Measurements from ENCODE around the gene TMF1. TPM values are rescaled to one million over a fixed set of nuclear protein-coding genes. Genes with fewer than 3 reads are reported as not detected.
A peak's percentile ranks its signal among the peaks of the same experiment; 100 is the strongest.

Gene TMF1, protein sequence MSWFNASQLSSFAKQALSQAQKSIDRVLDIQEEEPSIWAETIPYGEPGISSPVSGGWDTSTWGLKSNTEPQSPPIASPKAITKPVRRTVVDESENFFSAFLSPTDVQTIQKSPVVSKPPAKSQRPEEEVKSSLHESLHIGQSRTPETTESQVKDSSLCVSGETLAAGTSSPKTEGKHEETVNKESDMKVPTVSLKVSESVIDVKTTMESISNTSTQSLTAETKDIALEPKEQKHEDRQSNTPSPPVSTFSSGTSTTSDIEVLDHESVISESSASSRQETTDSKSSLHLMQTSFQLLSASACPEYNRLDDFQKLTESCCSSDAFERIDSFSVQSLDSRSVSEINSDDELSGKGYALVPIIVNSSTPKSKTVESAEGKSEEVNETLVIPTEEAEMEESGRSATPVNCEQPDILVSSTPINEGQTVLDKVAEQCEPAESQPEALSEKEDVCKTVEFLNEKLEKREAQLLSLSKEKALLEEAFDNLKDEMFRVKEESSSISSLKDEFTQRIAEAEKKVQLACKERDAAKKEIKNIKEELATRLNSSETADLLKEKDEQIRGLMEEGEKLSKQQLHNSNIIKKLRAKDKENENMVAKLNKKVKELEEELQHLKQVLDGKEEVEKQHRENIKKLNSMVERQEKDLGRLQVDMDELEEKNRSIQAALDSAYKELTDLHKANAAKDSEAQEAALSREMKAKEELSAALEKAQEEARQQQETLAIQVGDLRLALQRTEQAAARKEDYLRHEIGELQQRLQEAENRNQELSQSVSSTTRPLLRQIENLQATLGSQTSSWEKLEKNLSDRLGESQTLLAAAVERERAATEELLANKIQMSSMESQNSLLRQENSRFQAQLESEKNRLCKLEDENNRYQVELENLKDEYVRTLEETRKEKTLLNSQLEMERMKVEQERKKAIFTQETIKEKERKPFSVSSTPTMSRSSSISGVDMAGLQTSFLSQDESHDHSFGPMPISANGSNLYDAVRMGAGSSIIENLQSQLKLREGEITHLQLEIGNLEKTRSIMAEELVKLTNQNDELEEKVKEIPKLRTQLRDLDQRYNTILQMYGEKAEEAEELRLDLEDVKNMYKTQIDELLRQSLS
- total RNA-seq, result 35.7 and 38.9 TPM in 2 replicates

DNA sequence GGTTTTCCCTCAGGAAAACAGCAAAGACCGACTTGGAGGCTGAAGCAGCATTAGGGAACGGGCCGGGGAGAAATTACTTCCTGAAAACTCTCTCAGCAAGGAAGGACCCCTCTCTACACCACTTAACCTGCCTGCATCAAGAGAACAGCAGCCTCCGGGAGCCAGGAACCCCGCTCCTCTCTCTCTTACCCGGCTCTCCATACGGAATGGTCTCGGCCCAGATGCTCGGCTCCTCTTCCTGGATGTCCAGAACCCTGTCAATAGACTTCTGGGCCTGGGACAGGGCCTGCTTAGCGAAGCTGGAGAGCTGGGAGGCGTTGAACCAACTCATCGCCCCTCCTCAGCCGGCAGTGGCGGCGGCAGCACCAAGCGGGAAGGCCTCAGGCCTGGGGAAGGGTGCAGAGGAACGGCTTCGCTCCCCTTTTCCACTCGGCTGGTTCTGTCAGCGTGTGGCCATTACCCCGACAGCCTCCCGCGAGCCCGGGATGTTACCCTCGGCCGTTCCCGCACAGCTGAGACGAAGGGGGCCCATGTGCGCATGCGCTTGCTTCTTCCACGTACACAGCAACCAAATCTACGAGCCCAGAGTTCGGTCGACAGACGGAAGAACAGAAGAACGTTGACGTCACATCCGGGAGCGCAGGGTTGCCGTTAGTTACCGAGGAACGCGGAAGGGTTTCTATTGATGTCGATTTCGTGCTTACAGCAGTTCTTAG, at the start of gene TMF1:
TSS of gene TMF1 (minus strand) at position 578 of the 716 bp plus-strand sequence. CDS start at position 331, 247 bp downstream.
- Mint-ChIP-seq H3K4me3 (ENCODE audit: low read depth) (peak within 1 kb of the TSS; percentile 94), H3K27ac (peak within 1 kb of the TSS; percentile 92), H3K36me3 (ENCODE audit: low read depth) (peaks cover 38% of the 10 kb centered on the region), H3K9me3 (no peaks in the 10 kb centered on the region), H3K4me1 (ENCODE audit: low read depth) (peaks cover 34% of the 10 kb centered on the region), H3K27me3 (ENCODE audit: low read depth) (no peaks in the 10 kb centered on the region)
- peak; percentile 97 for DNase-seq (ENCODE audit: low spot score)
- intact Hi-C loops (cut with micrococcal nuclease), result loop anchor here (1.0 to 5.0 kb wide), 4 partner anchors 19 to 42 kb away; partner anchors contain the start of genes ARL6IP5 and EOGT

GRCh38 chr3:69099576-69099975, 47.4 kb upstream of the TMF1 start:
- peaks cover 47% of the 10 kb centered on the region for H3K4me1 Mint-ChIP-seq (ENCODE audit: low read depth)
- peaks cover 79% of the 10 kb centered on the region for H3K36me3 Mint-ChIP-seq (ENCODE audit: low read depth)
- DNase-seq (ENCODE audit: low spot score), result no peak
- H3K9me3 Mint-ChIP-seq, result no peaks in the 10 kb centered on the region
- intact Hi-C loops (cut with micrococcal nuclease), result loop anchor here (5.0 kb wide), 1 partner anchor 183 kb away; no protein-coding TSS in a partner anchor
- H3K4me3 Mint-ChIP-seq (ENCODE audit: low read depth), result no peak overlapping the region
- H3K27ac Mint-ChIP-seq, result peak overlapping the region; percentile 59
- no peaks in the 10 kb centered on the region for H3K27me3 Mint-ChIP-seq (ENCODE audit: low read depth)

DNA sequence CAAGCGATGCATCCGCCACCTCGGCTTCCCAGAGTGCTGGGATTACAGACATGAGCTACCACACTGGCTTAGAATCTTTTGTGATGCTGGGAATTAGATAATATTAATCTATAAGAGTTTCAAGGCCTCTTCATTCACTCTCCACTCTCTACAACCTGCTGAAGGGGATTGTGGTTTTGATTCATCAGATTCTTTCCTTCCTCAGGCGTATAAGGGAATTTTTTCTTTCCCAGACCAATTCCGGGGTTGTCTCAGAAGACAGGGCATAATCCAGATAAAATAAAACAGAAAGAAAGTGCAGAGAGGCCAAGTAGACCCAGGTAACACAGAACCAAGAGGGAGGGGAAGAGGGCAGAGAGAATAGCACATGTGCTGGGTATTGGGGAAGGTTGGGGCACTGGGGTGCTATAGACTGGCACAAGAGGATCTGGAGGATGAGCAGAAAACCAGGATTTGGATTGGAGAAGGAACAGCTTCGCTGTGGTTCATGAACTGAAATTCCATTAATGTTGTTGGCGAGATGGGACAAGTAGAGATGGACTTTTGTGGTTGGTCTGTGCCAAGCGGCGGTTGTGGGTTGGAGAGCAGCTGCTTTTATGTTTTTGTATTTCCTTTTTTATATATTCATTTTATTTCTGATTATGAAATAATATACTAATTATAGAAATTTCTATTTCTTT, 45.4 kb upstream of the TMF1 start:
- Mint-ChIP-seq H3K9me3 (no peaks in the 10 kb centered on the region), H3K36me3 (ENCODE audit: low read depth) (peaks cover 72% of the 10 kb centered on the region), H3K4me3 (ENCODE audit: low read depth) (no peak overlapping the region), H3K27me3 (ENCODE audit: low read depth) (no peaks in the 10 kb centered on the region), H3K4me1 (ENCODE audit: low read depth) (peaks cover 54% of the 10 kb centered on the region), H3K27ac (peak overlapping the region; percentile 31)
- intact Hi-C loops (cut with micrococcal nuclease), result loop anchor here (5.0 kb wide), 1 partner anchor 185 kb away; no protein-coding TSS in a partner anchor
- DNase-seq (ENCODE audit: low spot score), result no peak

DNA sequence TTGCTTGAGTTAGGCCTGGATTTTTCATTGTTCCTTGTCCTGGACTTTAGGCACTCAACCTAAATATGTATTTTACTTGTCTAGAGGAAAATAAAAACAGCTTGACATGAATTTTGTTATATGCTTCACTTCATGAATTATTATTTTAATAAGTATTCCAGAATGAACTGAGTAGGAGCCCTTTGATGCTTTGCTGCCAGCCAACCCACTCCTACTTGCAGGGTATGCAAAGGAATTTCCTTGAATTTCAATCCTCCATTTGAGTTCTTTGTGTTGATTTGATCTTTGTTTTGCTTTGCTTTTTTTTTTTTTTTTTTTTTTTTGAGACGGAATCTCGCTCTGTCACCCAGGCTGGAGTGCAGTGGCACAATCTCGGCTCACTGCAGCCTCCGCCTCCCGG, 44.2 kb upstream of the TMF1 start:
- H3K4me1 Mint-ChIP-seq (ENCODE audit: low read depth), result peaks cover 57% of the 10 kb centered on the region
- intact Hi-C loops (cut with micrococcal nuclease), result loop anchor here (5.0 kb wide), 1 partner anchor 186 kb away; no protein-coding TSS in a partner anchor
- no peaks in the 10 kb centered on the region for H3K9me3 Mint-ChIP-seq
- DNase-seq (ENCODE audit: low spot score), result no peak
- H3K27me3 Mint-ChIP-seq (ENCODE audit: low read depth), result no peaks in the 10 kb centered on the region
- peak overlapping the region; percentile 89 for H3K27ac Mint-ChIP-seq
- no peak overlapping the region for H3K4me3 Mint-ChIP-seq (ENCODE audit: low read depth)
- H3K36me3 Mint-ChIP-seq (ENCODE audit: low read depth), result peaks cover 72% of the 10 kb centered on the region

GRCh38 chr3:69095636-69096035, 43.5 kb upstream of the TMF1 start:
- Mint-ChIP-seq H3K36me3 (ENCODE audit: low read depth) (peaks cover 76% of the 10 kb centered on the region), H3K9me3 (no peaks in the 10 kb centered on the region), H3K27ac (peak overlapping the region; percentile 89), H3K27me3 (ENCODE audit: low read depth) (no peaks in the 10 kb centered on the region), H3K4me3 (ENCODE audit: low read depth) (peak overlapping the region; percentile 73), H3K4me1 (ENCODE audit: low read depth) (peaks cover 60% of the 10 kb centered on the region)
- intact Hi-C loops (cut with micrococcal nuclease), result loop anchor here (2.0 to 5.0 kb wide), 2 partner anchors 63 to 187 kb away; no protein-coding TSS in a partner anchor
- no peak for DNase-seq (ENCODE audit: low spot score)

DNA sequence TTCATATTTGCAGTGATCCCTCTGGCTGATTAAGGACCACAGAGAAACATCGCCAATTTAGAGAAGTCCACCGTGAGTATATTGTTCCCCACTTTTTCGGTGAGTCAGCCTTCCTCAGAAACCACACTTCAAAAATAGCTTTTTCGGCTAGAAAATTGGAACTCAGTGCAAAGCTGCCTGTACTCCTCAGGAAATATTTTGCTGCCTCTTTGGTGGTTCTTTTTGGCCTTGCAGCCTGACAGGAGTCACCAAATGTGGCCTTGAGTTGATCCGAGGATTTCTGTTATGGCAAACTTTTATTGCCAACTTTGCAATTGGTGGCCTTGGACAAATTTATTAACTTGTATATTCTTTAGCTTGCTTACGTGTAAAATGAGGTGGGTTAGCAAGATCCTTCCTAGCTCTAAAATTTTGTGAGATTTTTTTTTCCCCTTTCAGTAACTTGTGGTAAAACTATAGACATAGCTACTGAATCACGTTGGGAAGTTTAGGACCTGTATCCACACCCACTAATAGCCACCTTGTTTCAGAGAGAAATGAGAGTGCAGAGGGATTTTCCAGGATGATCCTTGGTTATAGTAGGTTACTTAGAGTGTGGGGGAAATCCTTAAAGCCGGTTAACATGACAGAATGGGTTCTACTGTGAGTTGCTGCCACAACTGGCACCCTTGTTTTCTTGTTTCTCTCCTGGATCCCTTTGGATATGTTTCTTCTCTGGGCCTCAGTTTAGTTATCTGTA, 42.5 kb upstream of the TMF1 start:
- Mint-ChIP-seq H3K27ac (peak overlapping the region; percentile 95), H3K27me3 (ENCODE audit: low read depth) (no peaks in the 10 kb centered on the region), H3K36me3 (ENCODE audit: low read depth) (peaks cover 77% of the 10 kb centered on the region), H3K4me3 (ENCODE audit: low read depth) (peak overlapping the region; percentile 48), H3K4me1 (ENCODE audit: low read depth) (peaks cover 69% of the 10 kb centered on the region), H3K9me3 (no peaks in the 10 kb centered on the region)
- DNase-seq (ENCODE audit: low spot score), result no peak
- intact Hi-C loops (cut with micrococcal nuclease), result loop anchor here (1.0 to 5.0 kb wide), 5 partner anchors 10 to 213 kb away; partner anchors contain the start of genes ARL6IP5 and TMF1

GRCh38 chr3:69092030-69092516, 39.9 kb upstream of the TMF1 start:
- peaks cover 78% of the 10 kb centered on the region for H3K36me3 Mint-ChIP-seq (ENCODE audit: low read depth)
- no peaks in the 10 kb centered on the region for H3K9me3 Mint-ChIP-seq
- DNase-seq (ENCODE audit: low spot score), result peak; percentile 26
- peak overlapping the region; percentile 95 for H3K27ac Mint-ChIP-seq
- no peaks in the 10 kb centered on the region for H3K27me3 Mint-ChIP-seq (ENCODE audit: low read depth)
- intact Hi-C loops (cut with micrococcal nuclease), result loop anchor here (5.0 kb wide), 1 partner anchor 215 kb away; no protein-coding TSS in a partner anchor
- peak overlapping the region; percentile 85 for H3K4me3 Mint-ChIP-seq (ENCODE audit: low read depth)
- peaks cover 72% of the 10 kb centered on the region for H3K4me1 Mint-ChIP-seq (ENCODE audit: low read depth)

DNA sequence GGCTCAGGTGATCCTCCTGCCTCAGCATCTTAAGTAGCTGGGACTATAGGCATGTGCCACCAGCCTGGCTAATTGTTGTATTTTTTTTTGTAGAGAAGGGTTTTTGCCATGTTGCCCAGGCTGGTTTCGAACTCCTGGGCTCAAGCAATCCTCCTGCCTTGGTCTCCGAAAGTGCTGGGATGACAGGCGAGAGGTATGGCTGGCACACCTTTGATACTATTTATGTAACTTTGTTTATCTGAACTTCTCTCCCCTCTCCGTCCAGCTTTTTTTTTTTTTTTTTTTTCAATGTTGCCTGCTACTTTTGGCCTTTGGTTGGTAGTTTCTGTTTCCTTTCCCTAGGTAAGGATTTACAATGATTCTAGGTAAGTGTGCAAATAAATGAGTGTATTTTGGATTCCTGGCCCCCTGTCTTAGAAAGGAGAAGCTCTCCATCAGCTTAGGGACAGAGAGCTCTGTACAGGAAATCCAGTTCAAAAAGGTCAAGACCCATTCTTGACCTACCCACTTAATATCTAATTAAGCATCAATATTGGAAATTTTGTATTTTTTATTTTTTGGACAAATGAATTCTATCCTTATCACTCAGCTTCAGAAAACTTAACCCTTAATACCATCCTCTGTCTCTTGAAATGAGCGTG, 39.4 kb upstream of the TMF1 start:
- H3K36me3 Mint-ChIP-seq (ENCODE audit: low read depth), result peaks cover 73% of the 10 kb centered on the region
- peaks cover 70% of the 10 kb centered on the region for H3K4me1 Mint-ChIP-seq (ENCODE audit: low read depth)
- no peak for DNase-seq (ENCODE audit: low spot score)
- peak overlapping the region; percentile 85 for H3K4me3 Mint-ChIP-seq (ENCODE audit: low read depth)
- H3K9me3 Mint-ChIP-seq, result no peaks in the 10 kb centered on the region
- peak overlapping the region; percentile 95 for H3K27ac Mint-ChIP-seq
- intact Hi-C loops (cut with micrococcal nuclease), result loop anchor here (5.0 kb wide), 1 partner anchor 216 kb away; no protein-coding TSS in a partner anchor
- H3K27me3 Mint-ChIP-seq (ENCODE audit: low read depth), result no peaks in the 10 kb centered on the region

GRCh38 chr3:69090021-69090420, 37.9 kb upstream of the TMF1 start:
- no peaks in the 10 kb centered on the region for H3K27me3 Mint-ChIP-seq (ENCODE audit: low read depth)
- no peak for DNase-seq (ENCODE audit: low spot score)
- H3K36me3 Mint-ChIP-seq (ENCODE audit: low read depth), result peaks cover 76% of the 10 kb centered on the region
- H3K9me3 Mint-ChIP-seq, result no peaks in the 10 kb centered on the region
- H3K4me1 Mint-ChIP-seq (ENCODE audit: low read depth), result peaks cover 60% of the 10 kb centered on the region
- H3K27ac Mint-ChIP-seq, result peak overlapping the region; percentile 72
- intact Hi-C loops (cut with micrococcal nuclease), result loop anchor here (5.0 kb wide), 1 partner anchor 217 kb away; no protein-coding TSS in a partner anchor
- H3K4me3 Mint-ChIP-seq (ENCODE audit: low read depth), result peak overlapping the region; percentile 47

DNA sequence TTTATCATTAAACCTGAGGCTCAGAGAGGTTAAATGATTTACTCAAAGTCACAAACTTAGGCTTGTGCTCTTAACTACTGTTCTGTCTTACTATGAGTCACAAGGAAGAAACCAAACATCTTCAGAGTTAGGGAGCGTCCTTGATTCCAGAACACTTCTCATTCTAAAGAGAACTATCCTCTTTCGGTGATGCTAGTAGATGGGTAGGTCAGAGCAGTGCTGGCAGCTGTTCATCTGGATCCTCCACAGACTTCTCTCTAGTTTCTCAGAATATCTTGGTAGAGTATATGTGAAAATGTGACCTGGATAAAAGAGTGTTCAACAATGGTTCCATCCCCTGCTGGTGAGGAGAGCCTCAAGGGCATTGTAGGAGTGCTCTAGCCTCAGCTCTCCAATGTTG, 35.9 kb upstream of the TMF1 start:
- DNase-seq (ENCODE audit: low spot score), result no peak
- Mint-ChIP-seq H3K4me1 (ENCODE audit: low read depth) (peaks cover 56% of the 10 kb centered on the region), H3K27me3 (ENCODE audit: low read depth) (no peaks in the 10 kb centered on the region), H3K27ac (peak overlapping the region; percentile 88), H3K9me3 (no peaks in the 10 kb centered on the region), H3K36me3 (ENCODE audit: low read depth) (peaks cover 62% of the 10 kb centered on the region), H3K4me3 (ENCODE audit: low read depth) (peak overlapping the region; percentile 86)
- intact Hi-C loops (cut with micrococcal nuclease), result loop anchor here (10.0 kb wide), 1 partner anchor 1433 kb away; the partner anchor contains the start of gene SUCLG2
